ENCODE measurements around the gene TTC28. TPM values are rescaled to one million over a fixed set of nuclear protein-coding genes. Genes with fewer than 3 reads are reported as not detected.

Gene TTC28
- total and polyA plus RNA-seq, 2 donors (not counting 3 experiments of a cell fraction or from before 2014, with no cell fraction given) = 16.5 to 51.1 TPM

DNA sequence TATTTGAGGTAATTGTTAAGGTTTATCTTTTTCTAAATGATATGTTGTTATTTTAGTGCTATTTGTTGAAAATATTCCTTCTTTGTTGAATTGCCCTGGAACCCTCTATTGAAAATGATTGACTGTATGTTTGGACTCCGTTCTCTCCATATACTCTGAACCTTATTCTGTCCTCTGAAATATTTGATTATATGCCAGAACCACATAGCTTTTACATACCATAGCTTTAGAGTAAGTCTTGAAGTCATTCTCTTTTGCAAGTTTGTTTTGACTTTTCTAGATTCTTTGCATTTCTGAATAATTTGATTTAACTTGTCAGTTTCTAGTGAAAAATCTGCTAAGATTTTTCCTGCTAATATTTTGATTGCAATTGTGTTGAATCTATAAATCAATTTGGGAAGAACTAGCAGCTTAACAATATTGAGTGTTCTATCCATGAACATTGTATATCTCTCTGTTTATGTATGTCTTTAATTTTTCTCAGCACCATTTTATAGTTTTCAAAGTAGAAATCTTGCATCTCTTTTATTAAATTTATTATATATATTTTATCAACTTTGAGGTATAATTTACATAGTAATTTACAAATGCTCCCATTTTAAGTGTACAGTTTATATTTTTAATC lies 708.9 kb downstream of the TTC28 start:
- H3K4me2 ChIP-seq (ENCODE audit: insufficient read depth, low read length) = no peak overlapping the region
- H2AFZ ChIP-seq (ENCODE audit: low read depth, low read length) = no peak overlapping the region
- dilution Hi-C loops (cut with MboI; ENCODE audit: extremely low pct_ligation_motif_present, low sequenced_read_pairs) (no loop called here), intact Hi-C loops (cut with micrococcal nuclease) (no loop called here)
- TF ChIP-seq FOS (IDR thresholded peaks at IDR 0.05; ENCODE audit: borderline replicate concordance, insufficient read depth, low read length) (no peak), GATA2 (IDR thresholded peaks at IDR 0.05; ENCODE audit: insufficient read depth, insufficient read length, low read depth, low read length) (no peak), MYC (IDR thresholded peaks at IDR 0.05; ENCODE audit: low read depth, low read length) (no peak), EZH2 (IDR thresholded peaks at IDR 0.05; ENCODE audit: borderline replicate concordance, low read depth, low read length, severe bottlenecking) (no peak), POLR2A (IDR thresholded peaks at IDR 0.05; ENCODE audit: low read depth, low read length) (no peak), POLR2AphosphoS5 (IDR thresholded peaks at IDR 0.05; ENCODE audit: insufficient read depth, low read depth, low read length) (no peak), JUN (IDR thresholded peaks at IDR 0.05; ENCODE audit: borderline replicate concordance, insufficient read depth, insufficient read length, low read depth) (no peak), CTCF (IDR thresholded peaks at IDR 0.05; ENCODE audit: extremely low read depth in 1 of 2, insufficient read depth in 1 of 2, low read depth in 1 of 2, low read length in 2 of 2) (no peak)
- TF ChIP-seq, protein P1, sequence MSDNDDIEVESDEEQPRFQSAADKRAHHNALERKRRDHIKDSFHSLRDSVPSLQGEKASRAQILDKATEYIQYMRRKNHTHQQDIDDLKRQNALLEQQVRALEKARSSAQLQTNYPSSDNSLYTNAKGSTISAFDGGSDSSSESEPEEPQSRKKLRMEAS (IDR thresholded peaks at IDR 0.05; ENCODE audit: insufficient read depth, insufficient read length) = no peak
- H4K20me1 ChIP-seq (replicated peaks; ENCODE audit: control insufficient read depth, extremely low read depth, insufficient read depth, low read length) = no peaks in the 10 kb centered on the region
- CTCF ChIA-PET = interaction anchor here (1.1 kb wide), 1 partner anchor 21 kb away, joined by 3 read pairs; no protein-coding TSS in a partner anchor
- no peak for FAIRE-seq
- peaks cover 10% of the 10 kb centered on the region for H3K4me1 ChIP-seq (ENCODE audit: control insufficient read depth, extremely low read depth, insufficient read depth, low read length)
- H3K27me3 ChIP-seq (ENCODE audit: control insufficient read depth in 2 of 2, insufficient read depth in 2 of 2, low read length in 2 of 2) = no peaks in the 10 kb centered on the region
- H3K4me3 ChIP-seq (replicated peaks in 1 of 3; ENCODE audit: insufficient read depth in 1 of 3, low read depth in 1 of 3, low read length in 3 of 3) = no peak overlapping the region
- no peak overlapping the region for H3K9ac ChIP-seq (replicated peaks; ENCODE audit: extremely low read depth, insufficient read depth, low read length)
- DNase-seq (ENCODE audit: low read depth, low spot score) = no peak
- H3K27ac ChIP-seq (ENCODE audit: insufficient read depth, low read depth, low read length) = no peak overlapping the region
- H3K79me2 ChIP-seq (ENCODE audit: control insufficient read depth, insufficient read depth, low read length) = no peaks in the 10 kb centered on the region
- H3K9me1 ChIP-seq (replicated peaks; ENCODE audit: control insufficient read depth, extremely low read depth, insufficient read depth, low read length) = no peaks in the 10 kb centered on the region
- H3K9me3 ChIP-seq (replicated peaks; ENCODE audit: control insufficient read depth, insufficient read depth, low read length) = no peaks in the 10 kb centered on the region
- POLR2A ChIA-PET = no interaction called here
- H3K36me3 ChIP-seq (ENCODE audit: control insufficient read depth in 2 of 2, extremely low read depth in 1 of 2, insufficient read depth in 2 of 2, low read length in 2 of 2) = no peaks in the 10 kb centered on the region
- BruUV-seq (replicated peaks) = no TSS peak

Data from endothelial cell of umbilical vein (primary cell).